WTC11 (cell line): Measurements from ENCODE around the gene MAMLD1. TPM values are rescaled to one million over a fixed set of nuclear protein-coding genes. Genes with fewer than 3 reads are reported as not detected.

Source experiments
- ATAC-seq: fragments of 200-7000 bp; cut with Tn5 transposase; 2 replicates; pipeline ENCODE4 v1.10.0; 2021; ENCODE audit warnings: mild to moderate bottlenecking, moderate library complexity
- CTCF ChIA-PET: fragments of 300-600 bp; sonication (Branson Sonifier 250); formaldehyde crosslinking; loops from one replicate; lab custom pipeline; 2021; ENCODE audit warnings: antibody characterized with exemption; lab: Charles Lee
- POLR2A ChIA-PET: fragments of 350-600 bp; sonication (Branson Sonifier 250); formaldehyde crosslinking; loops from one replicate; lab custom pipeline; 2021; ENCODE audit warnings: antibody characterized with exemption; lab: Charles Lee
- DNase-seq: peaks from one replicate; pipeline ENCODE4 v3.0.0; 2021; ENCODE audit warnings: low spot score
- H3K27ac Mint-ChIP-seq: 2 replicates; pipeline ENCODE4 v1.8.0; 2021; ENCODE audit warnings: mixed read lengths
- H3K27me3 Mint-ChIP-seq: 2 replicates; pipeline ENCODE4 v1.8.0; 2021; ENCODE audit warnings: low read depth, mild to moderate bottlenecking, moderate library complexity, mixed read lengths
- H3K36me3 Mint-ChIP-seq: 2 replicates; pipeline ENCODE4 v1.8.0; 2021; ENCODE audit warnings: mixed read lengths
- H3K4me1 Mint-ChIP-seq: 2 replicates; pipeline ENCODE4 v1.8.0; 2022; ENCODE audit warnings: mixed read lengths
- H3K4me3 Mint-ChIP-seq: 2 replicates; pipeline ENCODE4 v1.8.0; 2021; ENCODE audit warnings: mild to moderate bottlenecking, moderate library complexity, mixed read lengths
- H3K9me3 Mint-ChIP-seq: 2 replicates; pipeline ENCODE4 v1.8.0; 2021; ENCODE audit warnings: mixed read lengths
- FOXK1 ChIP-seq: sonication (generic); formaldehyde crosslinking; IDR thresholded peaks from 2 replicates; pipeline ENCODE4 v1.8.0; 2022; ENCODE audit warnings: mild to moderate bottlenecking, moderate library complexity, missing genetic modification reagents
- GTF2I ChIP-seq: fragments of 250-450 bp; sonication (Bioruptor Pico); conservative IDR thresholded peaks from 2 replicates; pipeline ENCODE4 v1.4.0; 2021; ENCODE audit warnings: mild to moderate bottlenecking
- IRF2 ChIP-seq: sonication (generic); formaldehyde crosslinking; IDR thresholded peaks from 2 replicates; pipeline ENCODE4 v1.8.0; 2022; ENCODE audit warnings: low read depth, missing genetic modification reagents, borderline replicate concordance
- MAX ChIP-seq: sonication (generic); formaldehyde crosslinking; IDR thresholded peaks from 2 replicates; pipeline ENCODE4 v1.8.0; 2022; ENCODE audit warnings: mild to moderate bottlenecking, missing genetic modification reagents
- MLX ChIP-seq: sonication (generic); formaldehyde crosslinking; IDR thresholded peaks from 2 replicates; pipeline ENCODE4 v1.8.1; 2023; ENCODE audit warnings: mild to moderate bottlenecking, missing genetic modification reagents, moderate library complexity
- NFATC4 ChIP-seq: fragments of 250-450 bp; sonication (Bioruptor Pico); IDR thresholded peaks from 2 replicates; pipeline ENCODE4 v1.9.0; 2021; ENCODE audit warnings: mild to moderate bottlenecking
- NFYB ChIP-seq: sonication (generic); formaldehyde crosslinking; conservative IDR thresholded peaks from 2 replicates; pipeline ENCODE4 v1.8.0; 2022; ENCODE audit warnings: low read depth, missing genetic modification reagents
- NR2C2 ChIP-seq: sonication (generic); formaldehyde crosslinking; IDR thresholded peaks from 2 replicates; pipeline ENCODE4 v1.8.0; 2022; ENCODE audit warnings: mild to moderate bottlenecking, missing genetic modification reagents
- PREB ChIP-seq: sonication (generic); formaldehyde crosslinking; IDR thresholded peaks from 2 replicates; pipeline ENCODE4 v1.8.1; 2022; ENCODE audit warnings: mild to moderate bottlenecking, missing genetic modification reagents, moderate library complexity, borderline replicate concordance
- RORB ChIP-seq: fragments of 250-450 bp; sonication (Bioruptor Pico); IDR thresholded peaks from 2 replicates; pipeline ENCODE4 v1.9.0; 2021; ENCODE audit warnings: mild to moderate bottlenecking
- SOX15 ChIP-seq: fragments of 250-450 bp; sonication (Bioruptor Pico); IDR thresholded peaks from 2 replicates; pipeline ENCODE4 v1.9.0; 2021; ENCODE audit warnings: mild to moderate bottlenecking
- ZNF219 ChIP-seq: sonication (generic); formaldehyde crosslinking; IDR thresholded peaks from 2 replicates; pipeline ENCODE4 v1.8.0; 2023; ENCODE audit warnings: missing genetic modification reagents, mild to moderate bottlenecking, borderline replicate concordance
- ZNF232 ChIP-seq: sonication (generic); formaldehyde crosslinking; IDR thresholded peaks from 2 replicates; pipeline ENCODE4 v1.8.0; 2022; ENCODE audit warnings: mild to moderate bottlenecking, missing genetic modification reagents
- total RNA-seq: library from RNA; stranded (reverse); gene quantifications from 3 replicates; pipeline ENCODE4 v1.2.3, GENCODE V29; 2021
- TF ChIP-seq, protein P1 (sequence below): fragments of 250-450 bp; sonication (Bioruptor Pico); IDR thresholded peaks from 2 replicates; pipeline ENCODE4 v1.9.0; 2021; ENCODE audit warnings: mild to moderate bottlenecking, borderline replicate concordance
- TF ChIP-seq, protein P2 (sequence below): sonication (generic); formaldehyde crosslinking; IDR thresholded peaks from 2 replicates; pipeline ENCODE4 v1.8.1; 2023; ENCODE audit warnings: mild to moderate bottlenecking, missing genetic modification reagents

The MAMLD1 gene
- total RNA-seq, 1 experiment from 2014 or later = 0.35 TPM

DNA sequence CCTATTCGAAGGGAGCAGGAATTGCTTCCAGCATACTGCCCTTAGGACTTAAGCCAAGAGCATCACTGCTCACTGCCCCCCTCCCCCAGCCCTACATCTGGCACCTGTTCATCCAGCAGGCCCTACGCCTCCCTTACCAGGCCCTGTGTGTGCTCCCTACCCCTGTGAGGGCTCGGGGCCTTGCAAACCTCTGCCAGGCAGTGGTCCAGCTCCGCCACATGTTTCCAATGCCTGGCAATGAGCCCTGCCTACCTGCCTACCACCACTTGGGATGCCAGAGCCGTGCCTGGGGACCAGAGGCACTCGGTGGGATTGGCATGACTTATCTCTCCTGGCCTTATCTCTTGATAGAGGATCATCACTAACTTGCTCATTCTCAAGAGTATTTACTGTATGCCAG is 177.8 kb downstream of the MAMLD1 start:
- TF ChIP-seq MAX (CRISPR knock-in tag) (no peak), RORB (no peak), NR2C2 (CRISPR knock-in tag) (no peak), NFYB (CRISPR knock-in tag) (no peak), IRF2 (CRISPR knock-in tag) (no peak)
- TF ChIP-seq, protein P1, sequence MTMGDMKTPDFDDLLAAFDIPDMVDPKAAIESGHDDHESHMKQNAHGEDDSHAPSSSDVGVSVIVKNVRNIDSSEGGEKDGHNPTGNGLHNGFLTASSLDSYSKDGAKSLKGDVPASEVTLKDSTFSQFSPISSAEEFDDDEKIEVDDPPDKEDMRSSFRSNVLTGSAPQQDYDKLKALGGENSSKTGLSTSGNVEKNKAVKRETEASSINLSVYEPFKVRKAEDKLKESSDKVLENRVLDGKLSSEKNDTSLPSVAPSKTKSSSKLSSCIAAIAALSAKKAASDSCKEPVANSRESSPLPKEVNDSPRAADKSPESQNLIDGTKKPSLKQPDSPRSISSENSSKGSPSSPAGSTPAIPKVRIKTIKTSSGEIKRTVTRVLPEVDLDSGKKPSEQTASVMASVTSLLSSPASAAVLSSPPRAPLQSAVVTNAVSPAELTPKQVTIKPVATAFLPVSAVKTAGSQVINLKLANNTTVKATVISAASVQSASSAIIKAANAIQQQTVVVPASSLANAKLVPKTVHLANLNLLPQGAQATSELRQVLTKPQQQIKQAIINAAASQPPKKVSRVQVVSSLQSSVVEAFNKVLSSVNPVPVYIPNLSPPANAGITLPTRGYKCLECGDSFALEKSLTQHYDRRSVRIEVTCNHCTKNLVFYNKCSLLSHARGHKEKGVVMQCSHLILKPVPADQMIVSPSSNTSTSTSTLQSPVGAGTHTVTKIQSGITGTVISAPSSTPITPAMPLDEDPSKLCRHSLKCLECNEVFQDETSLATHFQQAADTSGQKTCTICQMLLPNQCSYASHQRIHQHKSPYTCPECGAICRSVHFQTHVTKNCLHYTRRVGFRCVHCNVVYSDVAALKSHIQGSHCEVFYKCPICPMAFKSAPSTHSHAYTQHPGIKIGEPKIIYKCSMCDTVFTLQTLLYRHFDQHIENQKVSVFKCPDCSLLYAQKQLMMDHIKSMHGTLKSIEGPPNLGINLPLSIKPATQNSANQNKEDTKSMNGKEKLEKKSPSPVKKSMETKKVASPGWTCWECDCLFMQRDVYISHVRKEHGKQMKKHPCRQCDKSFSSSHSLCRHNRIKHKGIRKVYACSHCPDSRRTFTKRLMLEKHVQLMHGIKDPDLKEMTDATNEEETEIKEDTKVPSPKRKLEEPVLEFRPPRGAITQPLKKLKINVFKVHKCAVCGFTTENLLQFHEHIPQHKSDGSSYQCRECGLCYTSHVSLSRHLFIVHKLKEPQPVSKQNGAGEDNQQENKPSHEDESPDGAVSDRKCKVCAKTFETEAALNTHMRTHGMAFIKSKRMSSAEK (CRISPR knock-in tag) = no peak
- DNase-seq (no peak), ATAC-seq (no peak)
- Mint-ChIP-seq H3K4me1 (peaks cover 3% of the 10 kb centered on the region), H3K27me3 (peaks cover 3% of the 10 kb centered on the region; the same call in 1 of the 2 replicates), H3K27ac (no peak overlapping the region), H3K36me3 (no peaks in the 10 kb centered on the region), H3K9me3 (no peaks in the 10 kb centered on the region), H3K4me3 (no peak overlapping the region)
- ChIA-PET CTCF (no interaction called here), POLR2A (no interaction called here)

DNA sequence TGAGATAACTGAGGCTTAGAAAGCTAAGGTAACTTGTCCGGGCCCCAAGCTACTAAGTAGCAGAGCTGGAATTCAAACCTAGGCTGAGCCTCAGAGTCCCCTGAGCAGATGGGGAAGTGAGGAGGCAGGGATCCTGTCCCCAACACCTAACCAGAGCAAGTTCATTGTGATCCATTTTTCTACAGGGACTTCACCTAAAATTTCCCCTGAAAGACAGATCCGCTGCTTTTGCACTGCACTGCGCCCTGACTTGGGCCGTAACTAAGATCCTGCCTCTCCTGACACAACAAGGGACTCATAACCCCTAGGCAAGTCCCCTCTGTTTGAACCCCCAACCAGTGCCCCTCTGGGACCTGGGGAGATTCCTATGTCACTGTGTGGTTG is 179.7 kb downstream of the MAMLD1 start:
- H3K27ac Mint-ChIP-seq = no peak overlapping the region

More for the DNA sequence above, 179.7 kb downstream of the MAMLD1 start:
- DNase-seq (no peak), ATAC-seq (no peak)
- POLR2A ChIA-PET = no interaction called here
- TF ChIP-seq ZNF232 (CRISPR knock-in tag) = no peak
- TF ChIP-seq SOX15 (CRISPR knock-in tag) = no peak
- TF ChIP-seq PREB (CRISPR knock-in tag) = no peak
- TF ChIP-seq GTF2I (CRISPR knock-in tag) = no peak
- TF ChIP-seq, protein P2, sequence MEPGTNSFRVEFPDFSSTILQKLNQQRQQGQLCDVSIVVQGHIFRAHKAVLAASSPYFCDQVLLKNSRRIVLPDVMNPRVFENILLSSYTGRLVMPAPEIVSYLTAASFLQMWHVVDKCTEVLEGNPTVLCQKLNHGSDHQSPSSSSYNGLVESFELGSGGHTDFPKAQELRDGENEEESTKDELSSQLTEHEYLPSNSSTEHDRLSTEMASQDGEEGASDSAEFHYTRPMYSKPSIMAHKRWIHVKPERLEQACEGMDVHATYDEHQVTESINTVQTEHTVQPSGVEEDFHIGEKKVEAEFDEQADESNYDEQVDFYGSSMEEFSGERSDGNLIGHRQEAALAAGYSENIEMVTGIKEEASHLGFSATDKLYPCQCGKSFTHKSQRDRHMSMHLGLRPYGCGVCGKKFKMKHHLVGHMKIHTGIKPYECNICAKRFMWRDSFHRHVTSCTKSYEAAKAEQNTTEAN (CRISPR knock-in tag) = no peak
- no peak for TF ChIP-seq MLX
- no peak for TF ChIP-seq ZNF219 (CRISPR knock-in tag)
- no peak for TF ChIP-seq FOXK1 (CRISPR knock-in tag)
- TF ChIP-seq NFATC4 (CRISPR knock-in tag) = no peak
- Mint-ChIP-seq H3K9me3 (no peaks in the 10 kb centered on the region), H3K4me3 (no peak overlapping the region), H3K36me3 (no peaks in the 10 kb centered on the region), H3K4me1 (peaks cover 11% of the 10 kb centered on the region), H3K27me3 (peaks cover 17% of the 10 kb centered on the region)
- CTCF ChIA-PET = interaction anchor here (1.5 to 2.0 kb wide), 3 partner anchors 28 to 57 kb away, joined by 5 to 9 read pairs (median 7); no protein-coding TSS in a partner anchor
